GM12891 (cell line): ENCODE measurements around the gene CD200R1.

Source experiments
- DNase-seq: peaks from one replicate; pipeline ENCODE4 v3.0.0; 2011; ENCODE audit warnings: low spot score; ENCODE audit not compliant: insufficient read length
- FAIRE-seq: peaks from 2 replicates; lab custom pipeline; 2011; peaks lifted over from hg19 to GRCh38; lab: Jason Lieb, UNC
- PAX5 ChIP-seq: IDR thresholded peaks from 2 replicates; pipeline ENCODE4 v1.6.1; 2011; ENCODE audit warnings: low read length, moderate library complexity, mild to moderate bottlenecking; ENCODE audit not compliant: insufficient read depth, severe bottlenecking
- POLR2A ChIP-seq: IDR thresholded peaks from 2 replicates; pipeline ENCODE4 v1.6.1; 2011; ENCODE audit warnings: low read depth, low read length, control low read depth
- POLR2AphosphoS5 ChIP-seq: IDR thresholded peaks from 2 replicates; pipeline ENCODE4 v1.6.1; 2011; ENCODE audit warnings: low read depth, low read length, control low read depth
- POU2F2 ChIP-seq: IDR thresholded peaks from 2 replicates; pipeline ENCODE4 v1.6.1; 2011; ENCODE audit warnings: low read depth, mild to moderate bottlenecking, control low read depth, low read length, moderate library complexity
- SPI1 ChIP-seq: IDR thresholded peaks from 2 replicates; pipeline ENCODE4 v1.6.1; 2011; ENCODE audit warnings: low read depth, low read length, control low read depth
- TAF1 ChIP-seq: IDR thresholded peaks from 2 replicates; pipeline ENCODE4 v1.6.1; 2011; ENCODE audit warnings: low read depth, low read length, control low read depth

The CD200R1 gene

DNA sequence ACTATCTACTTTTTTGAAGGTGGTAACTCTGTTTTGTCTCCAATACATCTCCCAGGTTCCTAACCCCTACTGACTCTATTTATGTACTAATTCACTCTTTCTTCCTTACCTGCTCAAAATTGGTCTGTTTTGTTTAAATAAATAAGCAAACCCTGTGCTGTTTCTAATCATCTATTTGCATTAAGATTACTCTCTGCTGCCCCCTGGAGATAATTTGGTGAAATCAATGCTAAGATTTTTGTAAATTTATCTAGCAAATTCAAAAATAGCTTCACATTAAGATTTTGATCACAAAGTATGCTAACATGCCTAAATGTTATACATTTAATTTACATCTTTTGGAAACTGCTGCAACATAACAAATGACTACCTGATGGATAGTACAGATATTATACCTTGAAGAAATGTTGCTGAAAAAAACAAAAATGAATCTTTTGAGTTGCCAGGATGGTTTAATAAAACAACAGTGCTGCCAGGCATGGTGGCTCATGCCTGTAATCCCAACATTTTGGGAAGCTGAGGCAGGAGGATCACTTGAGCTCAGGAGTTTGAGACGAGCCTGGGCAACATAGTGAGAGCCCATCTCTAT, 4.4 kb upstream of the CD200R1 start:
- TF ChIP-seq SPI1 (no peak), POLR2A (no peak), TAF1 (no peak), POU2F2 (no peak), POLR2AphosphoS5 (no peak), PAX5 (no peak)
- no peak for DNase-seq
- FAIRE-seq, result peak; percentile 23

GRCh38 chr3:112976953-112977352, 2.0 kb upstream of the CD200R1 start:
- DNase-seq (no peak), FAIRE-seq (peak; percentile 55)
- TF ChIP-seq TAF1 (no peak), POLR2AphosphoS5 (no peak), POU2F2 (no peak), POLR2A (no peak), SPI1 (no peak), PAX5 (no peak)

DNA sequence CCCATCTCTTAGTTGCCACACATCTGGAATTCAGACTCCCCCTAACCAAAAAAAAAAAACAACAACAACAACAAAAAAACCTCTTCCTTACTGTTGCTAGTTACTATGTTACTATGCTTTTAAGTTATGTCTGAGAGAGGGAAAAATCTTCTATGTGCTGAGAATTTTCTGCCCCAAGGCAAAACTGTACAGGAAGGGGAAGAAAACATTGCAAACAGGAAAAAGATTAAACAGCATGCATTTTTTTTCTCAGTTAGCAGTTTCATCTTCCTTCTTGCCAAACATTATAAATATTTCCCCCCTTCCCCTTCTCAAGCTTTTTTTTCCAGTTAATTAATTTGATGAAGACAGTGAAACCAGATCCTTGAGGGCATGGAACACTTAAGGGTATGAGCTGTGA, 1.1 kb upstream of the CD200R1 start:
- FAIRE-seq (no peak), DNase-seq (no peak)
- TF ChIP-seq POU2F2 (no peak), PAX5 (no peak)

GRCh38 chr3:112974178-112974517, 755 bp downstream of the CD200R1 start:
- no peak for TF ChIP-seq PAX5
- TF ChIP-seq POLR2A, result no peak
- TF ChIP-seq TAF1, result no peak
- TF ChIP-seq SPI1, result no peak
- TF ChIP-seq POU2F2, result no peak
- TF ChIP-seq POLR2AphosphoS5, result no peak
- DNase-seq (no peak), FAIRE-seq (no peak)

DNA sequence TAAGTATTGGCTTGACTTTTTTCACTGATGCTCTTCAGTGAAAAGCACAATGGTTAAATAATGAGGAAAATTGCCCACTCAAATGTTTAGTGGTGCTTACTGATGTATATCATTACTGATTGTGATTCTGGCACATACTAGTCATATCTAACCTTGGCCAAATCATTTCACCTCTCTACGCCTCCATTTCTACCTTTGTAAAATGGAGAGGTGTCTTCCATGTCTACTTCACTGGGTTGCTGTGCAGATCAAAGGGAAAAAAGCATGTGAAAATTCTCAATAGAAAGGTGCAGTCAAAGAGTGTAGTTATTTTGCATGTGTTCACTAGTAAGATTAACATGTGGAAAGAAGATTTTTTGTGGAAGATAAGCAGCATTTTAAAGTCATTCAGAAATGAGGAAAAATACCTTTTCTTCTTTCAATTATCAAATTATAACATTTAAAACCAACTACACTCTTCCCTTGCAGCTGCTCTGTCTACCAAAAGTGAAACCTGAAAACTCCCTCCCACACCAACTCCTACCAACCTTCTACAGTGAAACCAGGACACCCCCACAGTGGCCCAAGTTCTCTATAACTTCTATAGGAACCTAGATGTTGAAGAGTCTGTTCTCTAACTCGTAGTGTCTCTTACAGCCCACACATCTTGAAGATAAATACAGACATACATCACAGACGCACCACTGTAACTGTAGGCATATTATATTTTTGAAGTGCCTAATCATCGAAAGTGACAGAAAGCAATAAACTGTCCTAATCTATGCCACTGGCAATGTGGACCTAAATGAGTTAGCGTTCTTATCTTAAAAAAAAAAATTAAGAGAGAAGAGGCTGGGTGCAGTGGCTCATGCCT, 1.4 kb downstream of the CD200R1 start:
- DNase-seq (no peak), FAIRE-seq (peak; percentile 93)
- TF ChIP-seq POLR2A (no peak), PAX5 (no peak), POLR2AphosphoS5 (no peak), TAF1 (no peak), SPI1 (no peak; the same call in 1 of the 2 replicates), POU2F2 (no peak; the same call in 1 of the 2 replicates)

DNA sequence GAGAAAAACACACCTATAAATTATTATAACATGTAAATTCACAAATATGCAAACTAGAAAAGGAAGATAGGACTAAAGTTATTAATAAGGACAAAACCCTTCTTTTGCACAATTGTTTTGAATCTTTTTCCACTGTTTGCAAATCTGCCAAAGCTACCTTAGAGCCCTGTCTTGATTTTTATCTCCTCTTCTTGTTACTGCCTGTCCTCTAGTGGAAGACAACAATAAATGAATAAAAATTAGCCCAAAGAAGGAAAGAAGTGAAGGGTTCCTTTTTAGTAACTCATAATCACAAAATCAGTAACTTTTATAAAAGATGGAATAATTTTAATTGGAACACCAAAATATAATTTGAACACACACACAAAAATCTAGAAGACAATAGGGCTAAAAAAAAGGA, 2.7 kb downstream of the CD200R1 start:
- no peak for TF ChIP-seq POLR2AphosphoS5
- TF ChIP-seq POLR2A, result no peak
- no peak for TF ChIP-seq POU2F2
- no peak for TF ChIP-seq PAX5
- TF ChIP-seq TAF1, result no peak
- no peak for TF ChIP-seq SPI1

DNA sequence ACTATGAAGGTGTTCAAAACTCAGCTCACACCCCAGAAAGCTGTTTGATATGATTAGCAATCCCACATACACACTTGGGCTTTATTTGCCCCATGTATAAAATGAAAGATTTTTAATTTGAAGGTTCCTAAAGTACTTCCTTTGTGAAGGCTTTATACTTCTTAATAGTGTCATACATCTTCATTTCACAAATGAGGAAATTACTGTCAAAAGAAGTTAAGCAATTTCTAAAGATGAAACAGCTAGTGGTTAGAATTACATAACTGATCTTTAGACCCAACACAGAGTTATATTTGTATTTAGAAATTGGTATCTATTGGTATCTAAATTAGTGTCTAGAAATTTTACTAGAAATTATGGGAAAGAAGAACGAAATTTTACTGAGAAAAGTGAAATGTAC, 7.1 kb downstream of the CD200R1 start:
- DNase-seq (no peak), FAIRE-seq (no peak)
- no peak for TF ChIP-seq PAX5

More for the DNA sequence above, 2.7 kb downstream of the CD200R1 start:
- no peak for DNase-seq
- no peak for FAIRE-seq

DNA sequence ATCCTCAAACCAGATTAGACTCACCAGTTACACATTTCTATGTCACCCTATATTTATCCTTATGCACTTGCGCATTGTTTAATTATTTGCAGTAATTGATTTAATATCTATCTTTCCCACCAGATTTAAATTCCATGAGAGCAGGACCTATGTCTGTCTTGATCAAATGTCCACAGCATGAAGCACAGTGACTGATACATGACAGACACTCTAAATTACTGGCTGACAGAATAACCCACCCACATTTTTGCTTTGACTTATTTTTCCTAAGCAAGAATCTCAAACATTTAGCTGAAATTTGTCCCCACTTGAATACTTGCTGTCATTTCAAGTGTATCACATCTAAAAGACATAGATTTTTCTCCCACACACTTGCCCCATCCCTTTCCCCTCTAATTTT, 7.5 kb downstream of the CD200R1 start:
- no peak for DNase-seq
- FAIRE-seq, result no peak
- no peak for TF ChIP-seq POLR2A
- no peak for TF ChIP-seq POLR2AphosphoS5
- no peak for TF ChIP-seq TAF1
- no peak for TF ChIP-seq POU2F2
- TF ChIP-seq PAX5, result no peak
- TF ChIP-seq SPI1, result no peak

- FAIRE-seq, result no peak
- DNase-seq, result no peak
- TF ChIP-seq SPI1 (peak; percentile 54), TAF1 (no peak), PAX5 (no peak), POLR2AphosphoS5 (no peak)
These were observed 8.3 kb downstream of the CD200R1 start for GRCh38 chr3:112966633-112967032.

- DNase-seq (no peak), FAIRE-seq (no peak)
- no peak for TF ChIP-seq TAF1
- TF ChIP-seq POU2F2, result no peak
- no peak for TF ChIP-seq POLR2AphosphoS5
- no peak for TF ChIP-seq POLR2A
These were observed 9.2 kb downstream of the CD200R1 start for GRCh38 chr3:112965656-112966055.
